ENCODE measurements around the gene ABCA9.

Gene ABCA9

DNA sequence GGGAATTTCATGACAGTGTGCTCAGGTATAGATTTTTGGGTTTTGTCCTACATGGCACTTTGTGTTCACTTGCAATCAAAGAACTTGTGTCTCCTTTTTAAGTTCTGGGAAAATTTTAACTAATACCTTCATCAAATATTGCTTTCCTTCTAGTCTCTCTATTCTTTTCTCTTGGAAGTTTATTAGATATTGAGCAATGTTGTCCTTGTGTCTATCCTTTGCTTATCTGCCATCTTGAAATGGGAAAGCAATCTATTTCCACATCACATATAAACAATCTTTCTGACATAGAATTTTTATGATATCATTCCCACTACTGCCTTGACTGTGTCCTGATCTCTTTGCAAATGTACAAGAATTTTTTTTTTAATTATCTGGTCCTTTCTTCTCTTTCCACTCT is 4.4 kb upstream of the ABCA9 start:
- DNase-seq: no peak
- Histone ChIP-seq H3K18ac (ENCODE audit: low read length) (no peak overlapping the region), H3K4ac (ENCODE audit: low read depth, low read length) (no peak overlapping the region), H4K5ac (ENCODE audit: low read length) (no peak overlapping the region), H3K4me3 (ENCODE audit: low read length) (no peak overlapping the region), H3K23ac (ENCODE audit: low read length) (no peak overlapping the region), H3K79me2 (ENCODE audit: control insufficient read depth, insufficient read depth, low read length) (no peaks in the 10 kb centered on the region), H3K27ac (ENCODE audit: low read depth, low read length) (no peak overlapping the region), H2BK120ac (ENCODE audit: low read depth, low read length) (no peak overlapping the region), H3K79me1 (ENCODE audit: low read length) (no peaks in the 10 kb centered on the region), H4K8ac (ENCODE audit: low read depth, low read length) (no peak overlapping the region), H2AK5ac (ENCODE audit: low read length) (no peak overlapping the region), H3K27me3 (ENCODE audit: insufficient read depth, low read length, poor library complexity) (no peaks in the 10 kb centered on the region), H2BK5ac (ENCODE audit: low read length) (no peak overlapping the region), H3K36me3 (ENCODE audit: control insufficient read depth, insufficient read depth, low read length) (no peaks in the 10 kb centered on the region), H2BK15ac (replicated peaks; ENCODE audit: low read depth) (no peak overlapping the region), H3K9ac (ENCODE audit: low read length) (no peak overlapping the region), H3K56ac (ENCODE audit: low read length) (no peak overlapping the region), H3K4me2 (ENCODE audit: low read length) (no peak overlapping the region), H3K4me1 (ENCODE audit: control insufficient read depth, low read depth, low read length) (no peaks in the 10 kb centered on the region)

DNA sequence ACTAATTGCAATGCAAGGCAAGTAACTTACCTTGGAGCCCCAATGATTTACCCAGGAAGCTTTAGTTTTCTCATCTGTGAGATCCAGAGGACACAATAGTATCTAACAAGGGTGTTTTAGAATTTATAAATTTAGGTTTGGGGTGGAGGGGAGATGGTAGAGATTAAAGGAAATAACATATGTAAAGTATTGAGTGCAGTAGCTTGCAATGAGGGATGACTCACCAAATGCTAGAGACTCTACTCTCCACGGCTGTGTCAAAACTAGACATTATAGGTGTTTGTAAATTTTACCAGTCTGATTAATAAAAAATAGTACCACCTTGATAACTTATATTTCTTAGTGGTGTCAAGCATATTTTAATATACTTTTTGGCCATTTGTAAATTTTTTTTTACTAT is 3.7 kb upstream of the ABCA9 start:
- no CpG with 5 or more reads among the region's 1 CpG for WGBS (ENCODE audit: extremely low coverage, insufficient coverage, low lambda C conversion rate)
- Histone ChIP-seq H3K79me2 (ENCODE audit: control insufficient read depth, insufficient read depth, low read length) (no peaks in the 10 kb centered on the region), H3K56ac (ENCODE audit: low read length) (no peak overlapping the region), H2BK15ac (replicated peaks; ENCODE audit: low read depth) (no peak overlapping the region), H3K9ac (ENCODE audit: low read length) (no peak overlapping the region), H3K4me3 (ENCODE audit: low read length) (no peak overlapping the region), H3K27ac (ENCODE audit: low read depth, low read length) (no peak overlapping the region), H2AK5ac (ENCODE audit: low read length) (no peak overlapping the region), H3K23ac (ENCODE audit: low read length) (no peak overlapping the region), H3K36me3 (ENCODE audit: control insufficient read depth, insufficient read depth, low read length) (no peaks in the 10 kb centered on the region), H3K4ac (ENCODE audit: low read depth, low read length) (no peak overlapping the region), H2BK5ac (ENCODE audit: low read length) (no peak overlapping the region), H3K27me3 (ENCODE audit: insufficient read depth, low read length, poor library complexity) (no peaks in the 10 kb centered on the region), H3K79me1 (ENCODE audit: low read length) (no peaks in the 10 kb centered on the region), H4K5ac (ENCODE audit: low read length) (no peak overlapping the region), H3K4me2 (ENCODE audit: low read length) (no peak overlapping the region), H4K8ac (ENCODE audit: low read depth, low read length) (no peak overlapping the region), H3K18ac (ENCODE audit: low read length) (no peak overlapping the region), H2BK120ac (ENCODE audit: low read depth, low read length) (no peak overlapping the region), H3K4me1 (ENCODE audit: control insufficient read depth, low read depth, low read length) (no peaks in the 10 kb centered on the region)
- no peak for DNase-seq

GRCh38 chr17:69064001-69064400 is 3.3 kb upstream of the ABCA9 start:
- Histone ChIP-seq H3K23ac (ENCODE audit: low read length) (no peak overlapping the region), H3K4me1 (ENCODE audit: control insufficient read depth, low read depth, low read length) (no peaks in the 10 kb centered on the region), H3K36me3 (ENCODE audit: control insufficient read depth, insufficient read depth, low read length) (no peaks in the 10 kb centered on the region), H3K27me3 (ENCODE audit: insufficient read depth, low read length, poor library complexity) (no peaks in the 10 kb centered on the region), H4K8ac (ENCODE audit: low read depth, low read length) (no peak overlapping the region), H3K4ac (ENCODE audit: low read depth, low read length) (no peak overlapping the region), H3K79me1 (ENCODE audit: low read length) (no peaks in the 10 kb centered on the region), H2BK5ac (ENCODE audit: low read length) (no peak overlapping the region), H3K4me2 (ENCODE audit: low read length) (no peak overlapping the region), H3K18ac (ENCODE audit: low read length) (no peak overlapping the region), H3K79me2 (ENCODE audit: control insufficient read depth, insufficient read depth, low read length) (no peaks in the 10 kb centered on the region), H3K4me3 (ENCODE audit: low read length) (no peak overlapping the region), H3K56ac (ENCODE audit: low read length) (no peak overlapping the region), H2AK5ac (ENCODE audit: low read length) (no peak overlapping the region), H3K27ac (ENCODE audit: low read depth, low read length) (no peak overlapping the region), H4K5ac (ENCODE audit: low read length) (no peak overlapping the region), H2BK120ac (ENCODE audit: low read depth, low read length) (no peak overlapping the region), H3K9ac (ENCODE audit: low read length) (no peak overlapping the region), H2BK15ac (replicated peaks; ENCODE audit: low read depth) (no peak overlapping the region)
- no CpG with 5 or more reads among the region's 2 CpGs for WGBS (ENCODE audit: extremely low coverage, insufficient coverage, low lambda C conversion rate)
- DNase-seq: no peak

DNA sequence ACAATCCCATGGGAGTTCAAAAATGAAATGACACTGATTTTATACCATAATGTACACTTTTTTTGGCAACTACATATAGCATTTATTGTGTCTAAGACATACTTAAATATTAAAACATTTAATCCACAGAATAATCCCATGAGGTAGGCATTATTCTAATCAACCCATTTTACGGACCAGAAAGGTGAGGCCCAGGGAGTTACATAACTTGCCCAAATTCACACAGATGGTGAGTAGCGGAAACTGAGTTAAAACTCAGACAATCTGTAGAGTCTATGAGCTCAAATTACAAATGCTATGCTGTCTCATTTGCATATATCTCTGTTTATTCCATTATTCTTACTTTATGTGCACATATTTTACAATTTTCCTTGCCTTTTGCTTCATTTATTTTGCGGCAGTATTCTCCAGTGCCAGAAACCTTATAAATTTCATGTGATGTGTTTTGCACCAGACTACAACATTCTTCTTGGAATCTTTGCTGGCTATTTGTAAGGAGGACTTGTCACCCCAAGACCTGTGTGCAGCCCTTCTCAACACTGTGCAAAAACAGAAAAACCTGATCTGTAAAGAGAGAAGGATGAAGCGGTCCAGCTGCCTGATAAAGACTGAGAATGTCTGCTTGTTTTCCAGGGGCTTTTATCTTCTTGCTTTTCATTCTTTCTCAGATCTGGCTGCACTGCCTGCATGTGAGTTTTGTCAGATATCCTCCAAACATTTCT is 2.3 kb upstream of the ABCA9 start:
- Histone ChIP-seq H3K4me1 (ENCODE audit: control insufficient read depth, low read depth, low read length) (no peaks in the 10 kb centered on the region), H3K4me3 (ENCODE audit: low read length) (no peak overlapping the region), H2BK15ac (replicated peaks; ENCODE audit: low read depth) (no peak overlapping the region), H3K36me3 (ENCODE audit: control insufficient read depth, insufficient read depth, low read length) (no peaks in the 10 kb centered on the region), H3K23ac (ENCODE audit: low read length) (no peak overlapping the region), H3K27ac (ENCODE audit: low read depth, low read length) (no peak overlapping the region), H2BK120ac (ENCODE audit: low read depth, low read length) (no peak overlapping the region), H2BK5ac (ENCODE audit: low read length) (no peak overlapping the region), H3K18ac (ENCODE audit: low read length) (no peak overlapping the region), H3K79me2 (ENCODE audit: control insufficient read depth, insufficient read depth, low read length) (no peaks in the 10 kb centered on the region), H3K9ac (ENCODE audit: low read length) (no peak overlapping the region), H3K4me2 (ENCODE audit: low read length) (no peak overlapping the region), H3K4ac (ENCODE audit: low read depth, low read length) (no peak overlapping the region), H4K8ac (ENCODE audit: low read depth, low read length) (no peak overlapping the region), H3K79me1 (ENCODE audit: low read length) (no peaks in the 10 kb centered on the region), H3K56ac (ENCODE audit: low read length) (no peak overlapping the region), H4K5ac (ENCODE audit: low read length) (no peak overlapping the region), H2AK5ac (ENCODE audit: low read length) (no peak overlapping the region), H3K27me3 (ENCODE audit: insufficient read depth, low read length, poor library complexity) (no peaks in the 10 kb centered on the region)
- WGBS (ENCODE audit: extremely low coverage, insufficient coverage, low lambda C conversion rate): no CpG with 5 or more reads among the region's 4 CpGs
- no peak for DNase-seq

DNA sequence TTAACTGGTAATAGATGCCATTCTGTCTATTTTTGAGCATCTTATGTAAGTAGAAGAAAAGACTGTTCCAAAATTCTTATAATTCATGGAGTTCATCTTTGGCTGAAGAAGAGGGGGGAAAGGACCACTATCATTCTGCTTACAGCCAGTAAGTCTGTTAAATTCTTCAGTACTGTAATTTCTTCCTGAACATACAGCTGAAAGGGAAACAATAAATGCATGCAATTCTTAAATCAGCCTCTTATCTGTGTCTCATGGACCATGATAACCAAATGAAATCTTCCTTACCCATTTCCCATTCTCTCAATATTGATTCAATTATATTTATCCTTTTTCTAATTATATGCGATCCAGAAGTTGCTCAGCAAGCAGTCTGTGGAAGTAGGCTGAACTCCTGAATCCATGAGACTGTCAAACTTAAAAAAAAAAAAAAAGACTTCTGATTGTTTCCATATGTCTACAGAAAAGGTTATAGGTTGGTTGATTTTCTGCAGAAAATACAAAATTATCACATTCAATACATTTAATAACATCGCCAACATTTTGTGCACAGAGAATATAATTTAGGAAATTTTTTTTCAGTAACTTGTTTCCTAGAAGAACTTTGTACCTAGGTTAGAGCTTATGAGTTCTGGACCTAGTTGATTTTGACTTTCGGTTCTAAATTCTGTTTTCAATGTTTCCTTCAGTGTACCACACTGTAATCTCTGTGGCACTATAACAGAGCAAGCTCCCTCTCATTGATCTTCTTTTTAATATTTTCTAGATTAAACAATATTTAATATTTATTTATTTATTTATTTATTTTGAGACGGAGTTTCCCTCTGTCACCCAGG is 1.2 kb upstream of the ABCA9 start:
- Histone ChIP-seq H4K8ac (ENCODE audit: low read depth, low read length) (no peak overlapping the region), H3K79me2 (ENCODE audit: control insufficient read depth, insufficient read depth, low read length) (no peaks in the 10 kb centered on the region), H3K23ac (ENCODE audit: low read length) (no peak overlapping the region), H3K18ac (ENCODE audit: low read length) (no peak overlapping the region), H3K79me1 (ENCODE audit: low read length) (no peaks in the 10 kb centered on the region), H3K4me2 (ENCODE audit: low read length) (no peak overlapping the region), H3K4me1 (ENCODE audit: control insufficient read depth, low read depth, low read length) (no peaks in the 10 kb centered on the region), H3K56ac (ENCODE audit: low read length) (no peak overlapping the region), H2BK5ac (ENCODE audit: low read length) (no peak overlapping the region), H3K4ac (ENCODE audit: low read depth, low read length) (no peak overlapping the region), H3K36me3 (ENCODE audit: control insufficient read depth, insufficient read depth, low read length) (no peaks in the 10 kb centered on the region), H3K27me3 (ENCODE audit: insufficient read depth, low read length, poor library complexity) (no peaks in the 10 kb centered on the region), H3K4me3 (ENCODE audit: low read length) (no peak overlapping the region), H3K27ac (ENCODE audit: low read depth, low read length) (no peak overlapping the region), H3K9ac (ENCODE audit: low read length) (no peak overlapping the region), H4K5ac (ENCODE audit: low read length) (no peak overlapping the region), H2AK5ac (ENCODE audit: low read length) (no peak overlapping the region), H2BK120ac (ENCODE audit: low read depth, low read length) (no peak overlapping the region), H2BK15ac (replicated peaks; ENCODE audit: low read depth) (no peak overlapping the region)
- no CpG with 5 or more reads among the region's 4 CpGs for WGBS (ENCODE audit: extremely low coverage, insufficient coverage, low lambda C conversion rate)
- DNase-seq: no peak
